OCI-LY1 (cell line): ENCODE results near the gene AJAP1.

Experiments
- CTCF ChIP-seq: fragments of 200-600 bp; sonication (generic), shearing (Covaris generic); IDR thresholded peaks from 2 replicates; pipeline ENCODE4 v1.5.1; 2017; ENCODE audit warnings: mild to moderate bottlenecking, antibody characterized with exemption, low read length, moderate library complexity, mixed read lengths
- EZH2 ChIP-seq: fragments of 200-600 bp; sonication (generic), shearing (Covaris generic); IDR thresholded peaks from 2 replicates; pipeline ENCODE4 v1.8.0; 2017; ENCODE audit warnings: borderline replicate concordance, mixed run types, mild to moderate bottlenecking, antibody characterized with exemption, low read length, moderate library complexity, mixed read lengths

- TF ChIP-seq CTCF (no peak), EZH2 (no peak)
Observed at GRCh38 chr1:4628992-4629391, 25.4 kb upstream of the AJAP1 start.
